ENCODE measurements around the gene XDH.

GRCh38 chr2:31413025-31413424 is 1.5 kb downstream of the XDH start:
- TF ChIP-seq, protein P1, sequence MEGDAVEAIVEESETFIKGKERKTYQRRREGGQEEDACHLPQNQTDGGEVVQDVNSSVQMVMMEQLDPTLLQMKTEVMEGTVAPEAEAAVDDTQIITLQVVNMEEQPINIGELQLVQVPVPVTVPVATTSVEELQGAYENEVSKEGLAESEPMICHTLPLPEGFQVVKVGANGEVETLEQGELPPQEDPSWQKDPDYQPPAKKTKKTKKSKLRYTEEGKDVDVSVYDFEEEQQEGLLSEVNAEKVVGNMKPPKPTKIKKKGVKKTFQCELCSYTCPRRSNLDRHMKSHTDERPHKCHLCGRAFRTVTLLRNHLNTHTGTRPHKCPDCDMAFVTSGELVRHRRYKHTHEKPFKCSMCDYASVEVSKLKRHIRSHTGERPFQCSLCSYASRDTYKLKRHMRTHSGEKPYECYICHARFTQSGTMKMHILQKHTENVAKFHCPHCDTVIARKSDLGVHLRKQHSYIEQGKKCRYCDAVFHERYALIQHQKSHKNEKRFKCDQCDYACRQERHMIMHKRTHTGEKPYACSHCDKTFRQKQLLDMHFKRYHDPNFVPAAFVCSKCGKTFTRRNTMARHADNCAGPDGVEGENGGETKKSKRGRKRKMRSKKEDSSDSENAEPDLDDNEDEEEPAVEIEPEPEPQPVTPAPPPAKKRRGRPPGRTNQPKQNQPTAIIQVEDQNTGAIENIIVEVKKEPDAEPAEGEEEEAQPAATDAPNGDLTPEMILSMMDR (IDR thresholded peaks at IDR 0.05): no peak
- no peak for TF ChIP-seq POLR2A (IDR thresholded peaks at IDR 0.05)

Measured in esophagus squamous epithelium (tissue), 4 donors.